NOMO-1 treated with dmso at 0.1 percent for 144 hours (cell line): ENCODE data around the gene TBC1D1.

Experiments
- DNase-seq: peaks from one replicate; lab custom pipeline; 2025; ENCODE audit not compliant: unreplicated experiment; lab: John Stamatoyannopoulos, UW

TBC1D1 gene

DNA sequence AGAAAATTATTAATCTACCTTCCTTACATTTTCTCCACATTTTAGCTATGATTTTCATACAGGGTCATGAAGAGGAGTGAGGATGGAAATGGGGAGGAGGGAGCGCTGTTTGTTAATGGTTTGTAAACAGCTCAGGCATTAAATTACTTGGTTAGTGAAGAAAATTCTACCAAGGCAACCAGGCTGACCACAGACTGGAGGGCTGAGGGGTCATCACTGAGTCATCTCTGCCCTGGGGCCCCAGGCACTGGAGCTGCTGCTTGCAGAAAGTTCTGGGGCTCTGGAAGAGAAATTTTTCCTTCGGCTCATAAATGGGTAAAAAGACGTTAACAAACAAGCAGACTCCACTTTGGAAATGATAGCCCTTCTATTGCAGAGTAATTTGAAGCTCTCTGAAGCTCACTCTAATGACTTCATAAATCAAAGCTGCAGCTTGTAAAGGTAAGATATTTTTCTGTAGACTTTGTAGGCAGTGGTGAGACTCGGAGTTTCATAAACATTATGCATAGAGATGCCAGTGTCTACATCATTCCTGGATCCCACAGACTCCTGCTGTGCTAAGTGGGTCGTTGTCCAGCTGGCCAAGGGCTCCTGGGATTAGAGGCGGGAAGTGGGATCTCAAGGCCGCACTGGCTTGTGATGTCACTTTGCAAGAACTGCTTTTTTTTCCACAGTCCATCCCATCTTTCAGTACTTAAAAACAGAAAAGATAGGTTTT is 228.9 kb downstream of the TBC1D1 start:
- DNase-seq, result no peak

DNA sequence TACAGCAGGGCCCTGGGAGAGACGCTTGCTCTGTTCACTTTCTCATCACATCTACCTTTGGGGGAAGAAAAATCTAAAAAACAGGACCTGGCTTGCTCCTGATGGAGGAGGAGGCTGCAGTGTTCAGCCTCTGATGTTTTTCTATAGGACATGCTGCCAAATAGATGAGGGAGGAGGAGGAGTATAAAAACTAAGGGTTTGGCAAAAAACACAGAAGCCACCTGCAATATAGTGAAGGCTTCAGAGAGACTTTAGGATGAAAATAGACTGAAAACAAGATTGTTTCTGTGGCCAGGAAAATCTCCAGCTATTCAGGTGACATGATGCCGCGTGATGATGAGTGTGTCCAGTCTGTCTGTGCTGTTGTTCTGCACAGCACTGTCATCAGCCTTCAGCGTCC is 229.9 kb downstream of the TBC1D1 start:
- DNase-seq, result no peak

DNA sequence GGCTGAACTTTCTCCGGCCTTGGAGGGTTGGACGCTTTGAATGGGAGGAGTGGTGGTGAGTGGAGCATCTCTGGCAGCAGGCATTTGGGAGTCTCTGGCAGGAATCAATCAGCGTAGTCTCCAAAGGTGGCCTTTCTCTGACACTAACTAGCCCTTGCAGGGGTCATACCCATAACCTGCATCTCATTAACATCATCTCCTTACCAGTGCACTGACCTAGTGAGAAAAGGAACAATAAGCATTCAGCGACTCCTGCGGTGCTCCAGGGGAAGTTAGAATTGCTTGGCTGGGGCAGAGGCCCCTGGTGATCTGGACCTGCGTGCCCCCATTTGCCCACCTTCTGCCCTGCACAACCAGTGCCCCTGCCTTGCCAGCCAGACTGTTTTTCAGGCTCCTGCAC is 231.2 kb downstream of the TBC1D1 start:
- no peak for DNase-seq

DNA sequence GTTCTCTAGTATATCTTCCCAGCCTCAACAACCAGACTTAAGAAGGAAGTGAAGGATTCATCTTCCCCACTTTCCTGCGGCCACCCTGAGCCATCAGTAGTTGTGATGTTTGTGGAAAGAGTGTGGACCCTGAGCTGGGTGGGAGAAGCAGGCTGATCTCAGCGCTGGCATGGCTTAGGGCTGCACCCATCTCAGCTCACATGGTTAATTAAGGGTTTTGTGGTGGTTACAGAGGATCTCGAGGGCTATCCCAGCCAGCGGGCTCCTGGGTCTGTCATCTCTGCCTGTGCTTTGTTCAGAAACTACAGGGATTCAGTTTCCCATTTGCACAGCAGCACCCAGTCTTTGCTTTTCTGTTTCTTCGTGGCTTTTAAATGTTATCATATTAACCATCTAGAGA is 232.7 kb downstream of the TBC1D1 start:
- no peak for DNase-seq

GRCh38 chr4:38124961-38125360 is 234.1 kb downstream of the TBC1D1 start:
- no peak for DNase-seq

GRCh38 chr4:38125816-38126215 is 234.9 kb downstream of the TBC1D1 start:
- DNase-seq, result no peak

DNA sequence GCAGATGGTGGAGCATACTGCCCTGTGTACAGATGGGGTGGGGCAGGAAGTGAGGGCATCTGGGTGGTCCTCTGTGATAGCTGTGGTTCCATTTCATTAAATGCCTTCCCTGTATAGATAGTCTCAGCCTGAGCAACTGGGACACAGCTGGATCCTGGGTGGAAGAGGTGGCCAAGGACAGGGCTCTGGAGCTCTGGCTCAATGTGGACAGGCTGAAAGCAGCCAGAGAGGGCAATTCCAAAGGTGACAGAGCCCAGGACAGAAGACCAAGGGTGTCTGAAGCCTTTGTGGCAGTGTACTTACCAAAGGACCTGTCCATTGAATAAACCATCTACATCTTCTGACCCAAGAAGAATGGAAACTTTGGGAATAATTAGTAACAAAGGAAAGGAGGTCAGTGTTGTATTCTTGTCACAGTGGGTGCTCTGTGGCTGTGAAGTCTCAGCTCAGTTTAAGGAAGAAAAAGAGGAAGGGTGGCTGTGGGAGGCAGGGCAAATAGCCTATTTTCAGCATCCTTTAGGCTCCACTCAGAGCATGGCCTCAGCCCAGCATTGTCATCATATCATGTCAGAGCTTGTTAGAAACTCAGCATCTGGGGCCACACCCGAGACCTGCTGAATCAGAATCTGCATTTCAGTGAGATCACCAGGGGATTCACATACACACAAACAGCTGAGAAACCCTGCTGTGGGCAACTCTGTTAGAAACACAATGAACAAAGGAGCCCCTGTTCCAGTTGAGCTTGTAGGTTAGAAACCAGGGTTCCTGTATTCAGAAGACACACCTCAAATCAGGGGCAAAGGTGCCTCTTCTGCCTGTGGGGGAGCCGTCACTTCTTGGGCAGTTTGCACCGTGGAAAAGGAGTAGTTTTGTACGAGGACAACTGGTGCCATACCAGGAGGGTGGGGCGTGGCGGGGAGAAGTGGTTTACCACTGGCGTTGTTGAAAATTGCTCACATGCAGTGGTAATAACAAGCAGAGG is 237.9 kb downstream of the TBC1D1 start:
- no peak for DNase-seq

DNA sequence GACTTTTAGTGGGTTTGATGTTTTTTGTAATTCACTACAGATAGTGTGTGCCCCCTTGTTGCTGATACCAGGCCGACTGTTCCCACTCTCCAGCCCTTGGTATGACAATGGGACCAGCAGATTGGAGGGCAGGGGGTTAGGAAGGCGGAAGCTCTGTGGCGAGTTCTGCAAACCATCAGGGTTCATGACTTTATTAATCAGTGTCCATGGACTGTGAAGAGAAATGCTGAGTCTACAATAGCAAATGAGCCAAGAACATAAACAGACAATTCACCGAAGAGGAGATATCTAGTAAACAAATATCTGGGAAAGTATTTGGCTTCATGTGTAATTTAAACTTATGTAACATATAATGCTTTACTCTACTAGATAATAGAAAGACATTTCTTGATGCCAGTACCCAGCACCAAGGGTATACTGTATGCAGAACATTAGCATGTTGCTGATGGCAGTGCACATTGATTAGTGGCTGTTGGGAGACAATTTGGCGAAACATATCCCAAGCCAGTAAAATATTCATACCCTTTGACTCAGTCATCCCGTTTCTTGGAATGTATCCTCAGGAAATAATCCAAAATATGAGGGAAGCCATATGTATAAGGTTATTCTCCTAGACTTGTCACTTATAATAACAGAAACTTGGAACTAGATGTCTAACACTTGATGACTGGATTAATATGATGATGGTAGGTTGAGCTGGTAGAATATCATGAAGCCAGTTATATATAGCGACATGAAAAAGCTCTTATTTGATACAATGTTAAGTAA is 238.8 kb downstream of the TBC1D1 start:
- DNase-seq, result no peak

- no peak for DNase-seq
Observed at GRCh38 chr4:38130884-38131283, 240.0 kb downstream of the TBC1D1 start.

GRCh38 chr4:38131371-38132091 is 240.6 kb downstream of the TBC1D1 start:
- DNase-seq, result no peak

DNA sequence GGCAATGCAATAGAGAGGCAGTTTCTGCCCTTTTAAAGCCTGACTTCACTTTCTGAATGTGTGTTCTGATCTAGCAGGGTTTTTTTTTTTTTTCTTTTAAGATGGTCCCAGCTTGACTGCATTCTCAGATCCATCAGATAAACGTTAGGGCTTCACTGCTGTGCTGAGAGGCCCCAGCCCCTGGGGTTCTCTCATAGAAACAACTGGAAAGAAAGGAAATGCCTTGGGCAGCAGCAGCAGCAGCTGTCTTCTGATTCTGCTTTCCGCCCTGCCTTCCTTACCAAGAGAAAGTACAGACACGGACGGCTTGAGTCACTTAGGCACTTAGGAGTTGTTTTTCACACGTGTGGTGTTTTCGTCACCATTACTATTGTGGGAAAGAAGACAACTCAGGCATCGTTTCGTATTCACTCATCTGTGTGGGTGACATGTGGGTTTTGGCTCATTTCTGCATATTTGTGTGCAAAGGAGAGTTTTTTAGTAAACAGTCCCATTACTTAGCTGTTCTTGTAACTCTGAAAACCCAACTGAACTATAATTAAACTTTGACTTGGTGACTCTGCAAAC is 241.3 kb downstream of the TBC1D1 start:
- no peak for DNase-seq

DNA sequence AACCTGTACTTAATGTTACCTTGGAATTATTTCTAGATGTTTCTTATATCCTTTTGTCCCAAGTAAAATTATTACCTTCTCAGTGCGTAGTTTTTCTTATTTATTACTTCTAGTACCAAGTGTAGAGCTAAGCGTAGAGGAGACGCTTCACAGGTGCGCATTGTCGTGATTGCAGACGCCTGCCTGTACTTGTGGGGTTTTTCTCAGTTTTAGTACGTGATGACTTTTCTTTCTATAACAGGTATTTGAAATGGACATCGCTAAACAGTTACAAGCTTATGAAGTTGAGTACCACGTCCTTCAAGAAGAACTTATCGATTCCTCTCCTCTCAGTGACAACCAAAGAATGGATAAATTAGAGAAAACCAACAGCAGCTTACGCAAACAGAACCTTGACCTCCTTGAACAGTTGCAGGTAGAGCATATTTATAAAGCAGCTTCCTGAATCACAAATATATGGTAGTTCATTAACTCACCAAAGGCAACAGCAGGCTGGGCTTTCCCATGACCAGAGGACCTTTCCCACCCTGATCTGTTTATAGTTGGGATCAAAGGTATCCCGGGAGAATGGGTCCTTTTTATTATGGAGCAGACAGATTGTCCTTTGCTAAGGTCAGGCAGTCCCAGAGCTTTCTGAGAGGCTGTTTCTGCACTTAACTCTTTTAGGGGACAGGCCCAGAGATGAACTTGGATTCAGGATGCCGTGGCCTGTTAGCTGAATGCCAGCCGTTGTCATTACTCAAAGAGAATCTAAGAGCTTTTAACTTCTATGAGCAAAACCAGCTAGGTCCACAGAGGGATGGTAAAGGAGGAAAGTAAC is 242.2 kb downstream of the TBC1D1 start:
- DNase-seq, result no peak

DNA sequence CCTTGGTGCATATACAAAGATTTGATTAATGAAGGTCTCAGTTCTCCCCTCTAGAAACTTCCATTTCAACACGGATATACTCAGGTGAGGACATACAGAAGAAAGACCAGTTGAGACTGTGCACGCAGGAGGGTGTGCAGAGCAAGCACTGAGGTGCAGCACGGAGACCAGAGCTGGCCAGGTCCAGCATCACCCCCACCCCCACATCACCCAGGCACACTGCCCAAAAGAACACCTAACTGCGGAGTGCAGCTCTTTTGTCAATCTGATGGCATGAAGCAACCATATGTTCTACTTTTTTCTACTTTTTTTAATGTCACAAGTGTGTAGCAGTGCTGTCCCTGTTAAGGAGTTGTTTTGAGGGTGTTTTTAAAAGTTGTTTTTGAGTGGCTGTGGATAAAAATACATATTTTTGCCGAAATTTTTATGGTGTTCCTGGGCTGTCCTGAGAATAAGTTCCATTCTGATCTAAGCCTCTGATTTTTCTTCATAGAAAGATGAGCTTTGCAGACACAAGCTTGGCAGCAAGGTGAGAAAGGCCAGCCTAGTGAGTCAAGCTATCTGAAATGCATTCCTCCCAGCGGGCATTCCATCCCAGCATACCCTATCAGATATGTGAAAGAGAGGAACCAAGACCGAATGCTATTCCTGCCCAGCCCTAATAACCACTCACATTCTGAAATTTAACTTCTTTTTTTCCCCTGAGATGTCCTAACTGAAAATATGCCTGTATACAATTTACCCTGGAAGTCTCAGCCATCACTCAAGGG is 243.0 kb downstream of the TBC1D1 start:
- DNase-seq, result no peak

GRCh38 chr4:38135201-38135600 is 244.3 kb downstream of the TBC1D1 start:
- DNase-seq, result no peak

DNA sequence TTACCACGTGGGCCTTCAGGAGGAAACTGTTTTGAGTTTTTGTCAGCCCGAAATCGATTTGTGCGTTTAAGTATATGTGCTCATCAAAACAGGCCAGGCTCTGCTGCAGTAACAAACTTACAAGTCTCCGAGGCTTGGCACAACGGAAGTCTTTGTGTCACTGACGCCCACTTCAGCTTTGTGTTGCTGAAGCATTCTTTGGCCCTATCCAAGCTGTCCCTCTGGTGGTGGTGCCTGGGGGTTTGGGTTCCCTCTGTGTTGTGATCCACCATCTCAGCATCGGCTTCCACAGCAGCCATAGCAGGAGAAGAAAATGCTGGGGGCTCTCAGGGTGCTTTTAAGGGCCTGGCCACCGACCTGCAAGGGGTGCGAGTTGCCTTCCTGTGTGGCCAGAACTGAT is 245.7 kb downstream of the TBC1D1 start:
- no peak for DNase-seq

GRCh38 chr4:38137080-38137479 is 246.2 kb downstream of the TBC1D1 start:
- no peak for DNase-seq

- DNase-seq, result no peak
Observed at GRCh38 chr4:38138363-38138762, 247.5 kb downstream of the TBC1D1 start.

- no peak for DNase-seq
Observed at GRCh38 chr4:38139187-38139586, 248.3 kb downstream of the TBC1D1 start.

- DNase-seq, result no peak
Observed at GRCh38 chr4:38140643-38141203, 249.8 kb downstream of the TBC1D1 start.
